Limb (tissue), 2 donors: ENCODE measurements around the gene PDCD5.
"Not testable (repeated sequence)": the region's sequence is repeated elsewhere in the genome, so short reads cannot be mapped to it uniquely, and the experiment has no call there.

ENCODE experiments used
- DNase-seq, 2 donors: peaks; one replicate each; pipeline ENCODE4 v3.0.0-alpha.2; 2016; ENCODE audit errors: extremely low spot score in 2 of 2

Gene PDCD5

DNA sequence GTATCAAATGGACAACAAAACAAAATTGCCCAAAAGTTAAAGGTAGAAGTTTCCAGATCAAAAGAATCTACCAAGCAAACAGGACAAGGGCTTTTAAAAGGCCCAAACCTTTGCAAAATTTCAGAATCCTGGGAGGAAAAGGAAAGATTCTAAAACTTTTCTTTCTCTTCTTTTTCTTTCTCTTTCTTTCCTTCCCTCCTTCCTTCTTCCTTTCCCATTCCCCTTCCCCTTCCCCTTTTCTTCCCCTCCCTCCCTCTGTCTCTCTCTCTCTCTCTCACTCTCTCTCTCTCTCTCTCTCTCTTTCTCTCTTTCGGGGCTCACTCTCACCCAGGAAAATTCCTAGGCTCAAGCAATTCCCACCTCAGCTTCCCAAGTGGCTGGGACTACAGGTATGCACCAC is 4.2 kb upstream of the PDCD5 start:
- DNase-seq, result no peak

- no peak for DNase-seq
These were observed 563 bp upstream of the PDCD5 start for GRCh38 chr19:32580353-32580900.

DNA sequence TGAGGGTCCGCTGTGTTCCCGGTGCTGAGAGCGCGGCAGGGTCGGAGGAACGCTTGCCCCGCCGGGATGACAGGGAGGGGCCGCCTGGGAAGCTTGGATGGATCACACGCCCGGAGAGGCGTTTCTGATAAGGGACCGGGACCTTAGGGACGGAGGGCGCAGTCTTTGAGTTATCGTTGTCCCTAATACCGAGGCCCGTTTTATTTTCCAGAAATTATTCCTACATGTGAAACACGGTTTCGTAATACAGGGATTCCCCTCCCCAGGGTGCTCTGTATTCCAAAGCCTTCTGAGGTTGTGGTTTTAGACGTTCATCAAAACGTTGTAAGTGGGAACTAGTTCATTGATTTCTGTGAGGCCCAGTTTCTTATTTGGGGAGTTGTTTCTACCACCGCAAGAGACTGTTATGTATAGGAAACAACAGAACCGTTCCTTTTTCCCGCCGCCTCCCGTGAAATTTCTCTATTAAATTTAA is 752 bp downstream of the PDCD5 start:
- DNase-seq, result peak in 1 of 2 donors; percentile 6

DNA sequence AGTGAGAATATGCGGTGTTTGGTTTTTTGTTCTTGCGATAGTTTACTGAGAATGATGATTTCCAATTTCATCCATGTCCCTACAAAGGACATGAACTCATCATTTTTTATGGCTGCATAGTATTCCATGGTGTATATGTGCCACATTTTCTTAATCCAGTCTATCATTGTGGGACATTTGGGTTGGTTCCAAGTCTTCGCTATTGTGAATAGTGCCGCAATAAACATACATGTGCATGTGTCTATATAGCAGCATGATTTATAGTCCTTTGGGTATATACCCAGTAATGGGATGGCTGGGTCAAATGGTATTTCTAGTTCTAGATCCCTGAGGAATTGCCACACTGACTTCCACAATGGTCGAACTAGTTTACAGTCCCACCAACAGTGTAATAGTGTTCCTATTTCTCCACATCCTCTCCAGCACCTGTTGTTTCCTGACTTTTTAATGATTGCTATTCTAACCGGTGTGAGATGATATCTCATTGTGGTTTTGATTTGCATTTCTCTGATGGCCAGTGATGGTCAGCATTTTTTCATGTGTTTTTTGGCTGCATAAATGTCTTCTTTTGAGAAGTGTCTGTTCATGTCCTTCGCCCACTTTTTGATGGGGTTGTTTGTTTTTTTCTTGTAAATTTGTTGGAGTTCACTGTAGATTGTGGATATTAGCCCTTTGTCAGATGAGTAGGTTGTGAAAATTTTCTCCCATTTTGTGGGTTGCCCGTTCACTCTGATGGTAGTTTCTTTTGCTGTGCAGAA is 6.9 kb downstream of the PDCD5 start:
- DNase-seq, result not testable (repeated sequence)

DNA sequence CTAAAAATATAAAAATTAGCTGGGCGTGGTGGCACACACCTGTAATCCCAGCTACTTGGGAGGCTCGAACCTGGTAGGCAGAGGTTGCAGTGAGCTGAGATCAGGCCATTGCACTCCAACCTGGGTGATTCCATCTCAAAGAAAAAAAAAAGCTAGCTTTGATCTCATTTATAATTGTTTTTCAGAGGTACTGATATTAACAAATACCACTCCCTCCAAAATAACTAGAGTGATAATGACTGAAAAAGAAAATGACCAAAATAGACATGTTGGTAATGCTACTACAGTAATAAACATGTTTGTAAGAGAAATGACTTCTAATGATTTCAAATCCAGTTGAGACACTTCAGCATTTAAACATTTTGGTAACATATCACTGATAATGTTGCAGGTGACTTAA is 13.0 kb downstream of the PDCD5 start:
- no peak for DNase-seq

DNA sequence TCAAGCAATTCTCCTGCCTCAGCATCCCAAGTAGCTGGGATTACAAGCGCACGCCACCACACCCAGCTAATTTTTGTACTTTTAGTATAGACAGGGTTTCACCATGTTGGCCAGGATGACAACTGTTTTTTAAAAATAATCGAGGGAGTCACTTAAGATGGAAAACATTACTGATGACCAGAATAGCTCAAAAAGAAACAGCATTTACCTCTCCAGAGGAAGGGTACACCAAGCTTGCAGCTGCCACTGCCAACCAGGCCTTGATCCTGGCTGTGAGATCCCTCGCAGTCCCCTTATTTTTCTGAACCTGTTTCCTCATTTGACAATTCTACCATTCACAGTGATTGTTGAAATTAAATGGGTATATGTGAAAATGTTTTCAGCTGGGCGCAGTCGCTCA is 14.5 kb downstream of the PDCD5 start:
- DNase-seq, result no peak

DNA sequence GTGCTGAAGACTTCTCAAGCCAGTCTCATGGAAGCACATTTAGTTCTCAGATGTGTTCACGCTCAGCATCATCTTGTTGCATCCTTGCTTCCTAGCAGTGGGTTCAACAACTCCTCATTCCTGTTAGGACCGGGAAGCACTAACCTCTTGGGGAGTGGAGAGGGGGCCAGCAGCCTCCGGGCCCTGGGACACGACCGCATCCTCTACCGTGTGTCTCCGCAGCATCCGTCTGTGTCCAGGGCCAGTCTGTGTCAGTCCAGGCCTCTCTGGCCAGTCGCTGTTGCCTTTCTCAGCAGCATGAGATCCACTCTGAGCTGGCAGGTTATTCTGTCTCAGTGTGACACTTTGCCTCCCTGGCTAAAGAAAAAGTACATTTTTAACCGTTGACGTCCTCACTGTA is 17.0 kb downstream of the PDCD5 start:
- DNase-seq, result no peak

- DNase-seq, result no peak
These were observed 18.3 kb downstream of the PDCD5 start for GRCh38 chr19:32599258-32599657.

DNA sequence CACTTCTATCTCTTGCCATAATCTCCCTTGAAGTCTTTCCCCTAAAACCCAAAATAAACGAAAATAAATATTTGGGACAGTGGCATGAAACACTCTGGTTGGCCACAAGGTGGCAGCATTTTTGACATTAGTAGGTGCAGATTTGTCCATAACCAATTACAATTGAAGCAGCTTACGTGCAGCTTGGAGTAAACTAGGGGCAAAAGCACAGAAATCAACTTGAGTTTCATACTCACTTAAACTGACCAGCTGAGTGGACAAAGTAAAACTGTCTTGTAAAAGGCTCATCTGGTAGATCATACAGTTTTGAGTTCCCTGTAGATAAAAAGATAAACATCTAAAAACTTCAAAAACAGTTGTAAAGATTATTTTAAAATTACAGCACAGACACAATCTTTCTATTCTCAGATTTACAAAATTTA is 18.8 kb downstream of the PDCD5 start:
- peak in 1 of 2 donors; percentile 53 for DNase-seq

DNA sequence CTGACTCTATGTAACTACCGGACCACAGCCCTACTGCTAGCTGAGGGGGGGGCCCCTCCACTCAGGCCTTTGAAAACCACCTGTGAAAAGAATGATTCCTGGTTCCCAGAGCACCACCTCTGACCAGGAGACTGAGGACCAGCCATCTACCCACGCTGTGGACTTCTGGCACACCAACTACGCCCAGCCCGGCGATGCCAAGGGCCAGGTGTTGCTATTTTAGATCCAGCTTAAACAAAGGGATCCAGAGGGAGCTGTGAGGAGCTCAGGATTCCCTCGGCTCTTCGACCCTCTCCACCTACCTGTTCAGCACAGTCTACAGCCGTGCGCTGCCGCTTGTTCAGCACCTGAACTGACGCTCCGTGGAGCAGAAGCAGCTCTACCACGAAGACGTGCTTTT is 23.0 kb downstream of the PDCD5 start:
- DNase-seq, result no peak

DNA sequence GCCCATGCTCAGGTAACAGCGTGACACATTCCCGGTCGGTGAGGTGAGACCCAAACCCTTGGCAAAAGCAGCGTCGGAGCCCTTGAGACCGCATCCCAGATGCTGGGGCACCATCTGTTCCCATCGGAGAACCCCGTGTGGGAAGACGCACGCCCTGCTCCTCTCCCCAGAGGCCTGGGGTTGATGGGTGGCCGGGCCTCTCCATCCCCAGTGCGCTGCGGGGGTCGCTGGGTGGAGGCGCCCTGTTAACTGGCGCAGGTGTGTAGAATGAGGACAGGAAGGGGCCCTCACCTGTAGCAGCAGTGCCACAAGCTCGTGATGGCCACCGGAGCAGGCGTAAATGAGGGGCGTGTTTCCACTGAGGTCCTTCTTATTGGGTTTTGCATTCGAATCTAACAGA is 24.6 kb downstream of the PDCD5 start:
- DNase-seq, result no peak

DNA sequence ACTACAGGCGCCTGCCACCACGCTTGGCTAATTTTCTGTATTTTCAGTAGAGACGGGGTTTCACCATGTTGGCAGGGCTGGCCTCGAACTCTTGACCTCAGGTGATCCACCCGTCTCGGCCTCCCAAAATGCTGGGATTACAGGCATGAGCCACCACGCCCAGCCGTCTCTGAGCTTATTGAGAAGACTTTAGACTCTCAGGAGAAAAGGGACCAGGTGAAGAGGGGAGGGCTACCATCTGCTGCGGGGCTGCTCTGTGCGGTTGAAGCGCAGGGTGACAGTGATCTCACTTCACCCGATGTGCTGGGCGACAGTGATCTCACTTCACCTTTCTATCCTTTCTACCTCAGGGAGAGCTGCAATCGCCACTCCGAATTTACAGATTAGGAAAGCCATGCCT is 25.3 kb downstream of the PDCD5 start:
- no peak for DNase-seq

DNA sequence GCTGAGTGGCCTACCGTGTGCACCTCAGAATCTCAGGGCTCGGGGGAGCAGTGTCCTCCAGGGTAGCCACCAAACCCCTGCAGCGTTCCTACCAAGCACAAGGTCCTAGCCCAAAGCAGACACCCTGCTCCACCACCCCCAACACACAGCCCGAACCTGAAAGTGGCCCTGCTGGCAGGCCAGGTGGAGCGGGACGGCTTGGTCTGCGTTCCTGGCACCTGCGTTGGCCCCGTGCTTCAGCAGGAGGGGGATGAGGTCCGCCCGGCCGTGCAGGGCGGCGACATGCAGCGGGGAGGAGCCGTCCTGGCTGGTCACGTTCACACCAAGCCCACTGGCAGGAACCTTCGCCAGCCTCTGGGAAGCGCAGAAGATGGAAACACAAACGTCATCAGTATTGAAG is 26.5 kb downstream of the PDCD5 start:
- no peak for DNase-seq

GRCh38 chr19:32611161-32611560 is 30.2 kb downstream of the PDCD5 start:
- no peak for DNase-seq

GRCh38 chr19:32613008-32613407 is 32.0 kb downstream of the PDCD5 start:
- no peak for DNase-seq

GRCh38 chr19:32614916-32615315 is 33.9 kb downstream of the PDCD5 start:
- DNase-seq, result no peak

DNA sequence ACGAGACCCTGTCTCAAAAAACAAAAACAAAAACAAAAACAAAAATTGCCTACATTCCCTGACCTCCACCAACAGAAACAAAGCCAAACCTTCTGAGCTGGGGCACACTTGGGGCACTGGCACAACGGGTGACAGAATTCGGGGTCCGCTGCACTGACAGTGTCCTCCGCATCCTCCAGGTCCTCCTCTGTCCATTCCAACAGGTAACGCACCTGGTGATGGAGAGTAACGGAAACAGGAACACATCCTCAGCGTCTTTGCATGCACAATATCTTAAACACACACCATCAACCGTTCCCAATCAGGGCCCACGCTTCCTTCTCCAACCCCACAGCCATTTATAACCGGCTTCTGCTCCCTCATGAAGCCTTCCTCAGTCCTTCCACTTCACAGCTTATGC is 34.6 kb downstream of the PDCD5 start:
- DNase-seq, result no peak

- DNase-seq, result no peak
These were observed 38.2 kb downstream of the PDCD5 start for GRCh38 chr19:32619051-32619685.

DNA sequence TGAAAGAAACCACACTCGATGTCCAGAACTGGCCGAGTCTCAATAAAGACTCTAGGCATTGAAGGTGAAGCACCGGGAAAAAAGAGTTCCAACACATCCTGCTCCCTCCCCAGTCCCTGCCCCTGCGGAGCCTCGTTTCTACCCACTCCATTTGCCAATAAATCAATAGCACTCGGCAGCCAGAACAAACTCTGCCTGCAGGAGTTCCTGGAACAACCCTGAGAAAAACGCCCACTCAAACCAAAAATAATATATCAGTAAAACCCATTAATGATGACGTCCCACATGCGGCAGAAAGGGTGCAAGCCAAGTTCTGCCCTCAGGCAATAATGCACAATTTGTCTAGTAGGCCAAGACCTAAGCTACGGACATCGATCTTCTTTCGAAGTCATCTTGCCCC is 41.0 kb downstream of the PDCD5 start:
- DNase-seq, result no peak

DNA sequence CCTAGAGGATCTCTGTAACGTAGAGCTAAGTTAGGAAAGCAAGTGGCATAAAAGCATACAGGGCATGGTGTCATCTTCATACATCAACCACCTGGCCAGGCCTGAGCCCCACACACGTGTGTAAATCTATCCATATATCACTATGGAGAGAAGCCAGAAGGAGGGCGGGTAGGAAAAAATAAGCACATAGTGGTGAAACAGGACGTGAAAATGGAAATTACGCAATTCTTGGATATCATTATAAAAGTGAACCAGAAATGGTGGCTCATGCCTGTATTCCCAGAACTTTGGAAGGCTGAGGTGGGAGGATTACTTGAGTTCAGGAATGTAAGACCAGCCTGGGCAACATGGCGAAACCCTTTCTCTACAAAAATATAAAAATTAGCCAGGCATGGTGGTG is 43.4 kb downstream of the PDCD5 start:
- DNase-seq, result no peak

GRCh38 chr19:32626969-32627368 is 46.0 kb downstream of the PDCD5 start:
- DNase-seq, result no peak

DNA sequence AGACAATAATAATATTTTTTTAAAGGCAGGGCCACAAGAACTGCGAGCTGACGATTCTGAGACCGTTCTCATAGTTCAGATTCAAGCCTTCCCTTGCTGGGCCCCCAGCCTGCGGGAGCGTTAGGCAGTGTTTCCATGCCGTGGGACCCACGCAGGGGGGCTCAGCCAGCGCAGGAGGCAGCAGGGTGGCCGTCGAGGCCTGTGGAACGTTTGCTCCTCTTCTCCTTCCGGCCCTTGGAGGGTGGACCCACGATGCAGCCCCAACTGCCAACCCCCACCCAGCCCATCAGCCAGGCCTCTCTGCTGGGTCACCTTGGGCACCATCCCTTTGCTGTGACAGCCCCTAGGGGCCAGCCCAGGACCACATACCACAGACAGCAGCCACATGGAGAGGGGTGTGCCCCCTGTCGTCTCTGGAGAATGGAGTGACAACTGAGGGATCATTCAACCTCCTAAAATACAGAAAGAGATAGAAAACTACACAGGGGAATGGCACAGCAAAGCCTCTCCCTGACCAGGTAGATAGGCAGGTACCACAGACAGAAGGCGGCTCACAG is 46.8 kb downstream of the PDCD5 start:
- DNase-seq, result no peak

GRCh38 chr19:32630338-32630737 is 49.3 kb downstream of the PDCD5 start:
- no peak for DNase-seq
